GM12878 (cell line): ENCODE data around the gene SRD5A2. TPM values are rescaled to one million over a fixed set of nuclear protein-coding genes. Genes with fewer than 3 reads are reported as not detected.

Source experiments
- ATAC-seq: fragments of 200-7000 bp; cut with Tn5 transposase; 3 replicates; pipeline ENCODE4 v1.9.1; 2020; ENCODE audit warnings: mild to moderate bottlenecking, moderate library complexity
- BruUV-seq: library from RNA; stranded (reverse); fragments of 400-500 nt; replicated peaks from 2 replicates; lab custom pipeline; 2021; lab: Mats Ljungman, UMichigan
- CTCF ChIA-PET: fragments of 300-600 bp; sonication (Branson Sonifier 250); formaldehyde crosslinking; extraction: SDS; loops from one replicate; lab custom pipeline; 2021; ENCODE audit warnings: inconsistent platforms; lab: Yijun Ruan, JAX
- POLR2A ChIA-PET: fragments of 350-600 bp; formaldehyde crosslinking; extraction: SDS; loops from one replicate; lab custom pipeline; 2021; ENCODE audit warnings: inconsistent platforms; lab: Charles Lee
- RAD21 ChIA-PET: fragments of 300-600 bp; sonication (Branson Sonifier 250); formaldehyde crosslinking; loops from one replicate; lab custom pipeline; 2023; ENCODE audit warnings: antibody characterized with exemption; ENCODE audit not compliant: unreplicated experiment; lab: Charles Lee
- SMC1A ChIA-PET: fragments of 300-600 bp; sonication (Branson Sonifier 250); formaldehyde crosslinking; loops from one replicate; lab custom pipeline; 2023; ENCODE audit not compliant: unreplicated experiment, uncharacterized antibody; lab: Charles Lee
- DNase-seq: peaks from one replicate; pipeline ENCODE4 v3.0.0-alpha.2; 2011; ENCODE audit warnings: low read depth, low spot score
- FAIRE-seq: peaks from 3 replicates; lab custom pipeline; 2011; peaks lifted over from hg19 to GRCh38; lab: Jason Lieb, UNC
- H2AFZ ChIP-seq: 2 replicates; pipeline ENCODE4 v1.6.0; 2011; ENCODE audit warnings: low read depth, low read length, control low read depth; ENCODE audit not compliant: control insufficient read depth
- H3K27ac ChIP-seq: 2 replicates; pipeline ENCODE4 v1.5.1; 2011; ENCODE audit warnings: control low read depth; ENCODE audit not compliant: control insufficient read depth, insufficient read depth
- H3K27me3 ChIP-seq, 2 experiments: replicated peaks in 1 of 2; 2 replicates each; pipeline versions ENCODE4 v1.6.0 to v1.6.1; 2011; ENCODE audit warnings: low read length in 1 of 2; ENCODE audit not compliant: control insufficient read depth in 2 of 2, insufficient read depth in 2 of 2
- H3K36me3 ChIP-seq, 2 experiments: 2 replicates each; pipeline ENCODE4 v1.5.1; 2011; ENCODE audit warnings: low read length in 1 of 2; ENCODE audit not compliant: control insufficient read depth in 2 of 2, insufficient read depth in 2 of 2
- H3K4me1 ChIP-seq: 2 replicates; pipeline ENCODE4 v1.6.1; 2011; ENCODE audit warnings: mild to moderate bottlenecking, low read length, moderate library complexity, mixed read lengths; ENCODE audit not compliant: control insufficient read depth, insufficient read depth
- H3K4me2 ChIP-seq: 2 replicates; pipeline ENCODE4 v1.6.0; 2011; ENCODE audit warnings: control low read depth; ENCODE audit not compliant: control insufficient read depth, insufficient read depth
- H3K4me3 ChIP-seq: fragments of 200-600 bp; sonication (generic); 2 replicates; pipeline ENCODE4 v1.5.1; 2016
- H3K79me2 ChIP-seq: 2 replicates; pipeline ENCODE4 v1.6.0; 2011; ENCODE audit warnings: low read length; ENCODE audit not compliant: control insufficient read depth, insufficient read depth
- H3K9ac ChIP-seq: 2 replicates; pipeline ENCODE4 v1.8.0; 2011; ENCODE audit warnings: low read length, control low read depth, mixed read lengths; ENCODE audit not compliant: control insufficient read depth, insufficient read depth
- H3K9me3 ChIP-seq: replicated peaks from 3 replicates; pipeline ENCODE4 v1.5.1; 2011; ENCODE audit warnings: mild to moderate bottlenecking, low read length; ENCODE audit not compliant: control insufficient read depth, insufficient read depth
- H4K20me1 ChIP-seq: 2 replicates; pipeline ENCODE4 v1.6.0; 2011; ENCODE audit not compliant: control insufficient read depth, insufficient read depth
- BMI1 ChIP-seq: fragments of 450-650 bp; IDR thresholded peaks from 2 replicates; pipeline ENCODE4 v1.6.1; 2016; ENCODE audit warnings: mild to moderate bottlenecking, moderate library complexity, borderline replicate concordance
- CEBPZ ChIP-seq: fragments of 150-350 bp; IDR thresholded peaks from 2 replicates; pipeline ENCODE4 v1.6.1; 2016; ENCODE audit warnings: low read depth, low read length
- MXI1 ChIP-seq: fragments of 150-350 bp; IDR thresholded peaks from 2 replicates; pipeline ENCODE4 v1.6.1; 2011; ENCODE audit warnings: low read depth, mild to moderate bottlenecking, inconsistent platforms, low read length, improper control_type of control experiment
- MYB ChIP-seq: fragments of 150-350 bp; IDR thresholded peaks from 2 replicates; pipeline ENCODE4 v1.6.1; 2014; ENCODE audit warnings: mild to moderate bottlenecking, low read depth, low read length, borderline replicate concordance
- PAX8 ChIP-seq: fragments of 450-650 bp; IDR thresholded peaks from 2 replicates; pipeline ENCODE4 v1.6.1; 2017; ENCODE audit warnings: mild to moderate bottlenecking, moderate library complexity
- USF1 ChIP-seq: IDR thresholded peaks from 2 replicates; pipeline ENCODE4 v1.6.1; 2011; ENCODE audit warnings: borderline replicate concordance, low read depth, mild to moderate bottlenecking, moderate library complexity, mixed read lengths, low read length; ENCODE audit not compliant: insufficient read depth; ENCODE audit errors: extremely low read length
- WGBS: methylation state at CpG from one replicate; pipeline ENCODE4 v1.1.6; 2016; ENCODE audit warnings: low lambda C conversion rate; ENCODE audit not compliant: insufficient replicate concordance, insufficient coverage; ENCODE audit errors: missing lambda C conversion rate; 5-methylcytosine and 5-hydroxymethylcytosine counted together
- in situ Hi-C: fragments of 300-500 bp; cut with MboI; formaldehyde crosslinking; loops from 9 replicates; pipeline ENCODE4 v1.14.3; 2018; ENCODE audit warnings: mixed read lengths
- intact Hi-C: fragments of 100-400 bp; cut with micrococcal nuclease; formaldehyde crosslinking; loops from one replicate; pipeline ENCODE4 v1.14.2; 2022; ENCODE audit not compliant: unreplicated experiment
- polyA plus RNA-seq, 11 experiments: library from polyadenylated mRNA; depleted of rRNA in 4 of 11; unstranded in 6 of 11; stranded (reverse) in 5 of 11; fragments of >200 nt; fragmentation: Nextera tagmentation in 4 of 11; fragmentation: Illumina TruSeq in 1 of 11; extraction: Ambion mirVana in 4 of 11; extraction: Trizol in 1 of 11; gene quantifications; 1 replicate in 1 of 11; 2 replicates in 10 of 11; pipeline versions ENCODE4 v1.2.1 to v1.2.3, GENCODE V29; 2011 to 2016; ENCODE audit warnings: inconsistent platforms in 2 of 11, missing spikeins in 2 of 11, low read depth in 1 of 11
- total RNA-seq, 4 experiments: library from RNA; depleted of rRNA in 3 of 4; stranded (reverse); fragments of >200 nt in 3 of 4; fragmentation: Illumina TruSeq in 1 of 4; extraction: Trizol in 1 of 4; gene quantifications; 2 replicates each; pipeline versions ENCODE4 v1.2.1 to v1.2.3, GENCODE V29; 2013 to 2021

SRD5A2 gene
- total and polyA plus RNA-seq, 10 of the 15 experiments (the other 5 are each of a cell fraction or from before 2014, with no cell fraction given), result 0.01 TPM; not detected in 7

GRCh38 chr2:31525876-31526275, 54.9 kb downstream of the SRD5A2 start:
- ChIA-PET CTCF (interaction anchor here (1.0 to 1.3 kb wide), 2 partner anchors 45 to 814 kb away, joined by 3 to 4 read pairs; no protein-coding TSS in a partner anchor), SMC1A (interaction anchor here (0.6 to 1.0 kb wide), 2 partner anchors 814 to 903 kb away, joined by 3 read pairs; no protein-coding TSS in a partner anchor), POLR2A (no interaction called here), RAD21 (no interaction called here)
- H3K4me2 ChIP-seq, result no peak overlapping the region
- H3K36me3 ChIP-seq, result no peaks in the 10 kb centered on the region
- DNase-seq, result no peak
- in situ Hi-C loops (no loop called here), intact Hi-C loops (no loop called here)
- H3K4me3 ChIP-seq, result no peak overlapping the region
- no peak for FAIRE-seq
- no peaks in the 10 kb centered on the region; the same call in 1 of the 2 replicates for H4K20me1 ChIP-seq
- H3K27me3 ChIP-seq, result peaks cover 0 to 2% of the 10 kb centered on the region in 2 experiments; a peak in 3 of 4 replicates
- no peak for ATAC-seq
- H3K27ac ChIP-seq, result no peak overlapping the region
- no peak overlapping the region for H2AFZ ChIP-seq
- 36% methylated on average over 5 of the region's 5 CpGs for WGBS
- no peak overlapping the region for H3K9ac ChIP-seq
- BruUV-seq, result no TSS peak
- no peaks in the 10 kb centered on the region for H3K79me2 ChIP-seq
- H3K4me1 ChIP-seq, result no peaks in the 10 kb centered on the region
- TF ChIP-seq PAX8 (no peak), CEBPZ (no peak), MYB (no peak), BMI1 (no peak), USF1 (no peak), MXI1 (no peak)
- TF ChIP-seq, all 136 proteins: peak for 0
- H3K9me3 ChIP-seq, result no peaks in the 10 kb centered on the region
